Endothelial cell of umbilical vein (primary cell): ENCODE results near the gene SLC1A3. TPM values are rescaled to one million over a fixed set of nuclear protein-coding genes. Genes with fewer than 3 reads are reported as not detected.

Experiments used
- BruUV-seq: library from RNA; stranded (reverse); fragments of 400-500 nt; replicated peaks from 2 replicates; lab custom pipeline; 2021; lab: Mats Ljungman, UMichigan
- CTCF ChIA-PET: fragments of 300-600, 350-600 bp; sonication (Branson Sonifier 250); formaldehyde crosslinking; loops from one replicate; lab custom pipeline; 2021; ENCODE audit warnings: antibody characterized with exemption, inconsistent platforms; lab: Charles Lee
- POLR2A ChIA-PET: fragments of 300-600, 350-600 bp; sonication (Branson Sonifier 250); formaldehyde crosslinking; loops from one replicate; lab custom pipeline; 2021; ENCODE audit warnings: antibody characterized with exemption, inconsistent platforms; lab: Charles Lee
- DNase-seq: peaks from one replicate; pipeline ENCODE4 v3.0.0-alpha.2; 2011; ENCODE audit warnings: low read depth, low spot score
- FAIRE-seq: peaks from 2 replicates; lab custom pipeline; 2011; peaks lifted over from hg19 to GRCh38; lab: Jason Lieb, UNC
- H2AFZ ChIP-seq: 2 replicates; pipeline ENCODE4 v1.6.0; 2012; ENCODE audit warnings: low read depth, low read length, control low read depth, inconsistent platforms
- H3K27ac ChIP-seq: 2 replicates; pipeline ENCODE4 v1.5.1; 2011; ENCODE audit warnings: low read depth, mild to moderate bottlenecking, control low read depth, low read length, moderate library complexity; ENCODE audit not compliant: insufficient read depth
- H3K27me3 ChIP-seq, 2 experiments: 2 replicates each; pipeline versions ENCODE4 v1.6.0 to v1.6.1; 2011; ENCODE audit warnings: low read length in 2 of 2, mixed read lengths in 1 of 2; ENCODE audit not compliant: control insufficient read depth in 2 of 2, insufficient read depth in 2 of 2
- H3K36me3 ChIP-seq, 2 experiments: 2 replicates in 1 of 2; 3 replicates in 1 of 2; pipeline ENCODE4 v1.5.1; 2011; ENCODE audit warnings: low read length in 2 of 2, mild to moderate bottlenecking in 1 of 2, moderate library complexity in 1 of 2; ENCODE audit not compliant: control insufficient read depth in 2 of 2, insufficient read depth in 2 of 2; ENCODE audit errors: extremely low read depth in 1 of 2
- H3K4me1 ChIP-seq: 3 replicates; pipeline ENCODE4 v1.5.1; 2011; ENCODE audit warnings: mild to moderate bottlenecking, low read length; ENCODE audit not compliant: control insufficient read depth, insufficient read depth; ENCODE audit errors: extremely low read depth
- H3K4me2 ChIP-seq: 2 replicates; pipeline ENCODE4 v1.6.1; 2011; ENCODE audit warnings: low read length, control low read depth, mixed read lengths; ENCODE audit not compliant: insufficient read depth
- H3K4me3 ChIP-seq, 3 experiments: fragments of 200-600 bp in 1 of 3; sonication (generic), shearing (Covaris generic) in 1 of 3; replicated peaks in 1 of 3; 2 replicates each; pipeline ENCODE4 v1.5.1; 2011 to 2016; ENCODE audit warnings: control low read depth in 3 of 3, low read length in 3 of 3, mild to moderate bottlenecking in 2 of 3, inconsistent platforms in 1 of 3, low read depth in 1 of 3, moderate library complexity in 1 of 3; ENCODE audit not compliant: insufficient read depth in 1 of 3
- H3K79me2 ChIP-seq: 2 replicates; pipeline ENCODE4 v1.6.0; 2012; ENCODE audit warnings: low read length, inconsistent platforms; ENCODE audit not compliant: control insufficient read depth, insufficient read depth
- H3K9ac ChIP-seq: replicated peaks from 2 replicates; pipeline ENCODE3; 2011; ENCODE audit warnings: low read length, control low read depth; ENCODE audit not compliant: insufficient read depth; ENCODE audit errors: extremely low read depth
- H3K9me1 ChIP-seq: replicated peaks from 3 replicates; pipeline ENCODE4 v1.6.0; 2011; ENCODE audit warnings: mild to moderate bottlenecking, low read length; ENCODE audit not compliant: control insufficient read depth, insufficient read depth; ENCODE audit errors: extremely low read depth
- H3K9me3 ChIP-seq: replicated peaks from 2 replicates; pipeline ENCODE4 v1.5.1; 2012; ENCODE audit warnings: low read length, inconsistent platforms; ENCODE audit not compliant: control insufficient read depth, insufficient read depth
- H4K20me1 ChIP-seq: replicated peaks from 2 replicates; pipeline ENCODE3; 2011; ENCODE audit warnings: mild to moderate bottlenecking, low read length; ENCODE audit not compliant: control insufficient read depth, insufficient read depth; ENCODE audit errors: extremely low read depth
- EZH2 ChIP-seq: IDR thresholded peaks from 2 replicates; pipeline ENCODE4 v1.6.1; 2012; ENCODE audit warnings: borderline replicate concordance, low read depth, mild to moderate bottlenecking, moderate library complexity, low read length, inconsistent platforms; ENCODE audit not compliant: severe bottlenecking
- FOS ChIP-seq: IDR thresholded peaks from 2 replicates; pipeline ENCODE4 v1.6.1; 2011; ENCODE audit warnings: mild to moderate bottlenecking, low read length, moderate library complexity, borderline replicate concordance; ENCODE audit not compliant: insufficient read depth
- GATA2 ChIP-seq: IDR thresholded peaks from 2 replicates; pipeline ENCODE4 v1.7.0; 2011; ENCODE audit warnings: low read depth, mild to moderate bottlenecking, moderate library complexity, mixed read lengths, low read length; ENCODE audit not compliant: insufficient read length, insufficient read depth
- JUN ChIP-seq: IDR thresholded peaks from 2 replicates; pipeline ENCODE4 v1.6.1; 2011; ENCODE audit warnings: borderline replicate concordance, low read depth; ENCODE audit not compliant: insufficient read length, insufficient read depth
- MAX ChIP-seq: IDR thresholded peaks from 2 replicates; pipeline ENCODE4 v1.6.1; 2011; ENCODE audit not compliant: insufficient read depth, insufficient read length
- MYC ChIP-seq: IDR thresholded peaks from one replicate; pipeline ENCODE4 v1.6.1; 2011; ENCODE audit warnings: mild to moderate bottlenecking, low read depth, low read length
- POLR2A ChIP-seq: IDR thresholded peaks from 2 replicates; pipeline ENCODE4 v1.6.1; 2012; ENCODE audit warnings: low read depth, mild to moderate bottlenecking, control low read depth, low read length
- POLR2AphosphoS5 ChIP-seq: IDR thresholded peaks from 2 replicates; pipeline ENCODE4 v1.6.1; 2012; ENCODE audit warnings: low read depth, mild to moderate bottlenecking, control low read depth, low read length, moderate library complexity; ENCODE audit not compliant: insufficient read depth
- dilution Hi-C: fragments of 300-500 bp; cut with MboI; formaldehyde crosslinking; loops from one replicate; pipeline ENCODE4 v1.15.0; 2019; ENCODE audit warnings: low sequenced_read_pairs; ENCODE audit not compliant: extremely low pct_ligation_motif_present
- intact Hi-C: fragments of 100-400 bp; cut with micrococcal nuclease; formaldehyde crosslinking; loops from one replicate; pipeline ENCODE4 v1.10.0; 2022
- polyA plus RNA-seq, 4 experiments: library from polyadenylated mRNA; depleted of rRNA in 3 of 4; stranded (reverse) in 3 of 4; unstranded in 1 of 4; fragments of >200 nt; gene quantifications; 2 replicates each; pipeline versions ENCODE4 v1.2.1 to v1.2.3, GENCODE V29; 2011 to 2012; ENCODE audit warnings: missing spikeins in 1 of 4
- total RNA-seq: library from RNA; stranded (reverse); gene quantifications from 2 replicates; pipeline ENCODE4 v1.2.3, GENCODE V29; 2021
- TF ChIP-seq, protein P1 (sequence below), 2 donors: IDR thresholded peaks; 1 replicate in 1 of 2; 2 replicates in 1 of 2; pipeline ENCODE4 v1.5.1; 2011; ENCODE audit warnings: low read length in 2 of 2, mild to moderate bottlenecking in 2 of 2, moderate library complexity in 2 of 2, control low read depth in 1 of 2, inconsistent platforms in 1 of 2, low read depth in 1 of 2; ENCODE audit not compliant: insufficient read depth in 1 of 2; ENCODE audit errors: extremely low read depth in 1 of 2

Gene SLC1A3
- total and polyA plus RNA-seq, 2 donors (not counting 3 experiments of a cell fraction or from before 2014, with no cell fraction given), result 0.36 TPM; not detected in 1

DNA sequence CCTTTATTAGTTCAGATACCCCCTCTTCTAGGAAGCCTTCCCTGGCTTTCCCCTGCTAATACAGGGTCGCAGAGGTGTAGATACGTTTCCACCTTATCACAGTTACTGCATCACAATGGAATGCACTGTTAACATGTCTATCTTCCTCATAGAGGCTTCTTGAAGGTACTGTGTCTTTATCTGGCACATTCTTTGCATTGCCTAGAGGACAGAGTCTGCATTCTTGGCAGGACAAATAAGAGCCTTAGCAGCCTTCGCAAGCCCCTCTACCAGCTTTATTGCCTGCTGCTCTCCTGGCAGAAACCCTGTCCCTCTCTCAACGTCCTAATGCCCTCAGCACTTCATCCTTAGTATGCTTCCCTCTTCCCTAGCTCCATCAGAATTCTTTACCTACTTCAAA, 31.6 kb downstream of the SLC1A3 start:
- BruUV-seq, result no TSS peak
- Histone ChIP-seq H3K27me3 (no peaks in the 10 kb centered on the region), H3K9ac (no peak overlapping the region), H3K36me3 (no peaks in the 10 kb centered on the region), H3K4me1 (no peaks in the 10 kb centered on the region), H4K20me1 (no peaks in the 10 kb centered on the region), H3K27ac (no peak overlapping the region), H3K4me3 (no peak overlapping the region), H3K4me2 (no peak overlapping the region), H2AFZ (no peak overlapping the region), H3K9me1 (no peaks in the 10 kb centered on the region), H3K9me3 (no peaks in the 10 kb centered on the region), H3K79me2 (no peaks in the 10 kb centered on the region)
- DNase-seq (no peak), FAIRE-seq (no peak)
- intact Hi-C loops, result no loop called here
- POLR2A ChIA-PET, result no interaction called here
- CTCF ChIA-PET, result interaction anchor here (0.6 kb wide), 1 partner anchor 121 kb away, joined by 3 read pairs; no protein-coding TSS in a partner anchor
- dilution Hi-C loops, result no loop called here
- TF ChIP-seq GATA2 (no peak), EZH2 (no peak), POLR2AphosphoS5 (no peak), POLR2A (no peak), FOS (no peak), MYC (no peak), MAX (no peak), JUN (no peak)
- TF ChIP-seq, protein P1, sequence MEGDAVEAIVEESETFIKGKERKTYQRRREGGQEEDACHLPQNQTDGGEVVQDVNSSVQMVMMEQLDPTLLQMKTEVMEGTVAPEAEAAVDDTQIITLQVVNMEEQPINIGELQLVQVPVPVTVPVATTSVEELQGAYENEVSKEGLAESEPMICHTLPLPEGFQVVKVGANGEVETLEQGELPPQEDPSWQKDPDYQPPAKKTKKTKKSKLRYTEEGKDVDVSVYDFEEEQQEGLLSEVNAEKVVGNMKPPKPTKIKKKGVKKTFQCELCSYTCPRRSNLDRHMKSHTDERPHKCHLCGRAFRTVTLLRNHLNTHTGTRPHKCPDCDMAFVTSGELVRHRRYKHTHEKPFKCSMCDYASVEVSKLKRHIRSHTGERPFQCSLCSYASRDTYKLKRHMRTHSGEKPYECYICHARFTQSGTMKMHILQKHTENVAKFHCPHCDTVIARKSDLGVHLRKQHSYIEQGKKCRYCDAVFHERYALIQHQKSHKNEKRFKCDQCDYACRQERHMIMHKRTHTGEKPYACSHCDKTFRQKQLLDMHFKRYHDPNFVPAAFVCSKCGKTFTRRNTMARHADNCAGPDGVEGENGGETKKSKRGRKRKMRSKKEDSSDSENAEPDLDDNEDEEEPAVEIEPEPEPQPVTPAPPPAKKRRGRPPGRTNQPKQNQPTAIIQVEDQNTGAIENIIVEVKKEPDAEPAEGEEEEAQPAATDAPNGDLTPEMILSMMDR (IDR thresholded peaks at IDR 0.05; ENCODE audit: extremely low read depth in 1 of 2, insufficient read depth in 1 of 2, low read depth in 1 of 2, low read length in 2 of 2), result no peak
